LNCaP clone FGC (cell line): ENCODE results near the gene ARHGAP45.

Experiments
- DNase-seq: peaks from one replicate; pipeline ENCODE4 v3.0.0-alpha.2; 2011; ENCODE audit warnings: low read depth
- H3K4me3 ChIP-seq: 2 replicates; pipeline ENCODE4 v1.5.1; 2011; ENCODE audit warnings: mild to moderate bottlenecking, low read depth, low read length, control low read depth
- CTCF ChIP-seq: IDR thresholded peaks from 2 replicates; pipeline ENCODE4 v1.5.1; 2012; ENCODE audit warnings: mild to moderate bottlenecking; ENCODE audit not compliant: control insufficient read depth, insufficient read depth; ENCODE audit errors: extremely low read depth

The ARHGAP45 gene

DNA sequence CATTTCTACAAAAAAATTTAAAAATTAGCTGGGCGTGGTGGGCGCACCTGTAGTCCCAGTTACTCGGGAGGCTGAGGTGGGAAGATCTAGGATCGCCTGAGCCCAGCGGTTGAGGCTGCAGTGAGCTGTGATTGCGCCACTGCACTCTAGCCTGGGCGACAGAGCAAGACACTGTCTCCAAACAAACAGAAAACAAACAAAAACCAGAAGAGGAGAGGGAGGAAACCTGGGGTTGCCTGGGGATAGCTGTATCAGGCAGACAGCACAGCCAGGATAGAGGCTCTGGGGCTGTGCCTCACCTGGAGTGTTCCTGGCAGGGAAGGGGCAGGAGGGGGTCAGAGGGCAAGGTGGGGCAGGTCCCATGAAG lies 30.8 kb downstream of the ARHGAP45 start:
- no peak for TF ChIP-seq CTCF
- DNase-seq = peak; percentile 50
- H3K4me3 ChIP-seq = no peak overlapping the region

GRCh38 chr19:1098177-1099051 lies 31.4 kb downstream of the ARHGAP45 start:
- DNase-seq = peak; percentile 66
- no peak overlapping the region for H3K4me3 ChIP-seq
- TF ChIP-seq CTCF = 0 out of 2 replicates have a peak, but pooled peaks have one; percentile 8

DNA sequence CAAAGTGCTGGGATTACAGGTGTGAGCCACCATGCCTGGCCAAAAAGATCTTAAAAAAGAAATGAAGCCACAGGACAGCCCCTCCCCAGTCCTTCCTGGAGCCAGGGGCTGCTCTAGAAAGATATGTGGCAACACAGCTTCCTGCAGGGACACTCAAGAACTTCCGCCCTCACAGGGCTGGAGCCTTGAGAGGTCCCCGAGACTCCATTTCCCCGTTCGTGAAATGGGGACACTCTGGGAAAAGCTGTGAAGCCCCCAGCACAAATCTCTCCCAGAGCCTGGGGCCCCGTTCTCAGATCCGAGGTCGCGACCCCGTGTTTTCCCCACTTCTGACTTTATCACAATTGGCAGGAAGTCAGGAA lies 34.4 kb downstream of the ARHGAP45 start:
- TF ChIP-seq CTCF = no peak
- no peak for DNase-seq
- H3K4me3 ChIP-seq = no peak overlapping the region

GRCh38 chr19:1102407-1103131 lies 35.6 kb downstream of the ARHGAP45 start:
- no peak overlapping the region for H3K4me3 ChIP-seq
- no peak for DNase-seq
- no peak for TF ChIP-seq CTCF

- H3K4me3 ChIP-seq = peak overlapping the region; percentile 40
- TF ChIP-seq CTCF = no peak
- DNase-seq = no peak
Measured at GRCh38 chr19:1103132-1103707, 36.3 kb downstream of the ARHGAP45 start.

DNA sequence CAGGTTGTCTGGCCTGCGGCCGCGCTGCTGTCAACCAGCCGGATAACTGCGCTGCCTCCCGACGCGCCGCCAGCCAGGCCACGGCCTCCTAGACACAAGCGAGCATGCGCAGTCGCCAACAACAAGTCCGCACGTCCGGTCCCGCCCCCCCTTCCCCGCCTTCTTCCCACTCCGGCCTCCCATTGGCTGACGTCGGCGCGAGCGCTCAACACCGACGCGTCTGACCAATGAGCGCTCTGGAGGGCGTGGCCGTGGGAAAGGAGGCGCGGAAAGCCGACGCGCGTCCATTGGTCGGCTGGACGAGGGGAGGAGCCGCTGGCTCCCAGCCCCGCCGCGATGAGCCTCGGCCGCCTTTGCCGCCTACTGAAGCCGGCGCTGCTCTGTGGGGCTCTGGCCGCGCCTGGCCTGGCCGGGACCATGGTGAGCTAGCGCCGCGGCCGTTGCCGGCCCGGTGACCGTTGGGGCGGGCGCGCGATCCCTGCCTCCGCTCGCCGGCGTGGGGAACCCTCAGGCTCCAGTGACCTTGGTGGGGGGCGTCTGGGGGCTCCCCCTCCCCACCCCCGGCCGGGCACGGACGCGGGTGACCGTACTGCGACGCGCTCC lies 36.8 kb downstream of the ARHGAP45 start, which contains the start of gene GPX4:
Gene GPX4 (plus strand): TSS at position 287 of the 603 bp plus-strand sequence. CDS start 50 bp downstream, at position 337.
- H3K4me3 ChIP-seq = peak within 1 kb of the TSS; percentile 56
- peak; percentile 97 for DNase-seq
- TF ChIP-seq CTCF = no peak
